Gastroesophageal sphincter (tissue), 4 donors: ENCODE measurements around the gene STK32C. TPM values are rescaled to one million over a fixed set of nuclear protein-coding genes. Genes with fewer than 3 reads are reported as not detected.
"Not testable (repeated sequence)": the region's sequence is repeated elsewhere in the genome, so short reads cannot be mapped to it uniquely, and the experiment has no call there.

Experiments
- ATAC-seq: fragments of 150-250 bp; one replicate; pipeline ENCODE4 v1.9.1; 2016; ENCODE audit warnings: mild to moderate bottlenecking, moderate library complexity
- H3K27ac ChIP-seq, 4 donors: fragments of 200-600 bp; sonication (generic) in 3 of 4; 1 replicate in 3 of 4; 2 replicates in 1 of 4; pipeline ENCODE4 v1.5.1; 2016 to 2019
- H3K27me3 ChIP-seq: fragments of 200-600 bp; sonication (generic); one replicate; pipeline ENCODE4 v1.5.1; 2019
- H3K36me3 ChIP-seq, 2 donors: fragments of 200-600 bp; sonication (generic); one replicate each; pipeline ENCODE4 v1.5.1; 2019; ENCODE audit warnings: control low read depth in 1 of 2
- H3K4me1 ChIP-seq, 3 donors: fragments of 200-600 bp; sonication (generic); 1 replicate in 2 of 3; 2 replicates in 1 of 3; pipeline ENCODE4 v1.5.1; 2016 to 2019; ENCODE audit warnings: control low read depth in 2 of 3
- H3K4me3 ChIP-seq, 2 donors: fragments of 200-600 bp; sonication (generic); one replicate each; pipeline ENCODE4 v1.5.1; 2019; ENCODE audit warnings: mild to moderate bottlenecking in 1 of 2, moderate library complexity in 1 of 2
- H3K9me3 ChIP-seq, 3 donors: fragments of 200-600 bp; sonication (generic); one replicate each; pipeline ENCODE4 v1.5.1; 2017 to 2019; ENCODE audit warnings: control low read depth in 2 of 3
- CTCF ChIP-seq, 4 experiments: fragments of 200-600 bp in 2 of 4; fragments of 450-650 bp in 2 of 4; sonication (generic) in 1 of 4; IDR thresholded peaks; one replicate each; pipeline ENCODE4 v1.5.1; 2017 to 2019; ENCODE audit warnings: antibody characterized with exemption in 4 of 4, mild to moderate bottlenecking in 2 of 4, moderate library complexity in 2 of 4
- EP300 ChIP-seq: sonication (generic); formaldehyde crosslinking; IDR thresholded peaks from one replicate; pipeline ENCODE4 v1.6.1; 2017; ENCODE audit warnings: antibody characterized with exemption, mild to moderate bottlenecking
- POLR2A ChIP-seq, 2 donors: fragments of 450-650 bp; IDR thresholded peaks; one replicate each; pipeline ENCODE4 v1.6.1; 2017; ENCODE audit warnings: antibody characterized with exemption in 2 of 2, mild to moderate bottlenecking in 2 of 2, moderate library complexity in 1 of 2
- POLR2AphosphoS5 ChIP-seq: sonication (generic); formaldehyde crosslinking; IDR thresholded peaks from one replicate; pipeline ENCODE4 v1.6.1; 2017; ENCODE audit warnings: antibody characterized with exemption
- WGBS, 2 donors: methylation state at CpG; one replicate each; pipeline ENCODE4 v1.1.5; 2018; ENCODE audit warnings: low coverage in 1 of 2; 5-methylcytosine and 5-hydroxymethylcytosine counted together
- total RNA-seq, 4 donors: library from RNA; depleted of rRNA; stranded (reverse); fragments of >200 nt; gene quantifications; one replicate each; pipeline ENCODE4 v1.1.0, GENCODE V29; 2016

The STK32C gene
- total RNA-seq, 4 donors from 2014 or later, result 3.8 to 13.0 (median 5.1) TPM

- peaks cover 0 to 32% of the 10 kb centered on the region in 2 donors for H3K36me3 ChIP-seq
- TF ChIP-seq CTCF (IDR thresholded peaks at IDR 0.05), result no peak
- H3K9me3 ChIP-seq, result no peaks in the 10 kb centered on the region
- no peak for ATAC-seq
- 0 to 50% methylated on average over 1 to 2 of the region's 16 CpGs for WGBS, 2 donors
- peaks cover 0 to 19% (median 0%) of the 10 kb centered on the region in 3 donors for H3K4me1 ChIP-seq
- H3K27me3 ChIP-seq, result peaks cover 4% of the 10 kb centered on the region
- H3K27ac ChIP-seq, result no peak overlapping the region
- no peak overlapping the region for H3K4me3 ChIP-seq
Observed at GRCh38 chr10:132163278-132163765, 144.4 kb downstream of the STK32C start.

- H3K4me3 ChIP-seq, result no peak overlapping the region
- TF ChIP-seq CTCF (IDR thresholded peaks at IDR 0.05) (no peak), POLR2A (IDR thresholded peaks at IDR 0.05) (no peak), EP300 (no peak), POLR2AphosphoS5 (no peak)
- H3K4me1 ChIP-seq, result peaks cover 0 to 19% (median 0%) of the 10 kb centered on the region in 3 donors
- H3K27ac ChIP-seq, result no peak overlapping the region
- 36 to 73% methylated on average over 2 to 3 of the region's 10 CpGs for WGBS, 2 donors
- H3K9me3 ChIP-seq, result no peaks in the 10 kb centered on the region
- H3K27me3 ChIP-seq, result peaks cover 4% of the 10 kb centered on the region
- H3K36me3 ChIP-seq, result peaks cover 0 to 26% of the 10 kb centered on the region in 2 donors
- ATAC-seq, result no peak
Observed at GRCh38 chr10:132162590-132163277, 145.0 kb downstream of the STK32C start.

DNA sequence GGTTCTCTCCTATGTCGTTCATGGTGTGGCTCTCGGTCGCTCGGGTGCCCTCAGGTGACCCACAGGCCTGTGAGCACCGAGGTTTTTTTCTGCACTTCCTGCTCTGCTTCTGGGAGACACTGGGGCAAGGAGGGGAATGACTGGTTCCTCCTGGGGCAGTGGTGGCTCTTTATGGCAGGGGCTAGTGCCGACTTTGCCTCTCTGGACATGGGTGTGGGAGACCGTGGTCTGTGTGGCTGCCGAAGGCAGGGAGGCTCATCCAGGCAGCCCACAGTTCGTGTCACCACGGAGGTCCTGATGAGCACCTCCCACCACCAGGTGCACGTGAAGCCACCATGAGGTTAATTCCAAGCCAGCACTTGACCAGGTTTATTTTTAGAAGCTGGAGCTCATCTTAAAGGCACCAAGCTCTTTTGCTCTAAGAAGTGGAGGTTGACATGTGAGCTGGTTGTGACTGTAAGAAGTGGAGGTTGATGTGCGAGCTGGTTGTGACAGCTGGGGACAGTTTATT, 145.7 kb downstream of the STK32C start:
- H3K9me3 ChIP-seq, result no peaks in the 10 kb centered on the region
- no peak for TF ChIP-seq POLR2A (IDR thresholded peaks at IDR 0.05)
- TF ChIP-seq EP300, result no peak
- TF ChIP-seq CTCF (IDR thresholded peaks at IDR 0.05), result no peak
- no peak for TF ChIP-seq POLR2AphosphoS5
- peaks cover 0 to 20% of the 10 kb centered on the region in 2 donors for H3K36me3 ChIP-seq
- peaks cover 0 to 19% (median 0%) of the 10 kb centered on the region in 3 donors for H3K4me1 ChIP-seq
- 56 to 80% methylated on average over 1 of the region's 12 CpGs for WGBS, 2 donors
- no peak overlapping the region for H3K4me3 ChIP-seq
- ATAC-seq, result no peak
- H3K27ac ChIP-seq, result no peak overlapping the region
- peaks cover 4% of the 10 kb centered on the region for H3K27me3 ChIP-seq

DNA sequence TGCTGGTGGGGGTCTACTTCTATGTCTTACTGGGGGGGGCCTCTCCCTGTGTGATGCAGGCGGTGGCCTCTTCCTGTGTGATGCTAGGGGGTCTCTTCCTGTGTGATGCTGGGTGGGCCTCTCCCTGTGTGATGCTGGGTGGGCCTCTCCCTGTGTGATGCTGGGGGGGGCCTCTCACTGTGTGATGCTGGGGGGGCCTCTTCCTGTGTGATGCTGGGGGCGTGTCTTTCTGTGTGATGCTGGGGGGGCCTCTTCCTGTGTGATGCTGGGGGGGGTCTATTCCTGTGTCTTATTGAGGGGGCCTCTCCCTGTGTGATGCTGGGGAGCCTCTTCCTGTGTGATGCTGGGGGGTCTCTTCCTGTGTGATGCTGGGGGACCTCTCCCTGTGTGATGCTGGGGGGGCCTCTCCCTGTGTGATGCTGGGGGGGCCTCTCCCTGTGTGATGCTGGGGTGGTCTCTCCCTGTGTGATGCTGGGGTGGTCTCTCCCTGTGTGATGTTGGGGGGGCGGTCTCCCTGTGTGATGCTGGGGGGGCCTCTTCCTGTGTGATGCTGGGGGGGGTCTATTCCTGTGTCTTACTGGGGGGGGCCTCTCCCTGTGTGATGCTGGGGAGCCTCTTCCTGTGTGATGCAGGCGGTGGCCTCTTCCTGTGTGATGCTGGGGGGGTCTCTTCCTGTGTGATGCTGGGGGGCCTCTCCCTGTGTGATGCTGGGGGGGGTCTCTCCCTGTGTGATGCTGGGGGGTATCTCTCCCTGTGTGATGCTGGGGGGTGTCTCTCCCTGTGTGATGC, 146.7 kb downstream of the STK32C start:
- H3K36me3 ChIP-seq, result peaks cover 0 to 13% of the 10 kb centered on the region in 2 donors
- WGBS, 2 donors, result no CpG with 5 or more reads among the region's 4 CpGs
- not testable (repeated sequence) for H3K9me3 ChIP-seq, H3K4me3 ChIP-seq, H3K27me3 ChIP-seq, H3K27ac ChIP-seq, ATAC-seq
- H3K4me1 ChIP-seq, result peaks cover 0 to 19% (median 0%) of the 10 kb centered on the region in 3 donors

- H3K9me3 ChIP-seq, ATAC-seq, H3K27me3 ChIP-seq, H3K36me3 ChIP-seq, H3K4me3 ChIP-seq, H3K27ac ChIP-seq: not testable (repeated sequence)
- peaks cover 0 to 19% (median 0%) of the 10 kb centered on the region in 3 donors for H3K4me1 ChIP-seq
Observed at GRCh38 chr10:132160231-132160630, 147.5 kb downstream of the STK32C start.

GRCh38 chr10:132159302-132160230, 148.2 kb downstream of the STK32C start:
- not testable (repeated sequence) for H3K9me3 ChIP-seq, H3K36me3 ChIP-seq, H3K27me3 ChIP-seq, H3K4me3 ChIP-seq, ATAC-seq, H3K27ac ChIP-seq
- H3K4me1 ChIP-seq, result peaks cover 0 to 19% (median 0%) of the 10 kb centered on the region in 3 donors
- WGBS, 2 donors, result no CpG with 5 or more reads among the region's 7 CpGs
